ENCODE measurements around the gene MT1M.
"Not testable (repeated sequence)": the region's sequence is repeated elsewhere in the genome, so short reads cannot be mapped to it uniquely, and the experiment has no call there.

The MT1M gene

GRCh38 chr16:56617212-56618085 lies 15.0 kb upstream of the MT1M start:
- peaks cover 31% of the 10 kb centered on the region for H3K4me1 Mint-ChIP-seq
- H3K4me3 Mint-ChIP-seq, result peak overlapping the region; percentile 80
- no peaks in the 10 kb centered on the region for H3K36me3 Mint-ChIP-seq (ENCODE audit: low read depth)
- DNase-seq, result peak; percentile 67
- no peak overlapping the region for H3K27ac Mint-ChIP-seq
- TF ChIP-seq CTCF (IDR thresholded peaks at IDR 0.05), result no peak
- peaks cover 100% of the 10 kb centered on the region for H3K27me3 Mint-ChIP-seq (ENCODE audit: low read depth, poor library complexity)
- no peaks in the 10 kb centered on the region for H3K9me3 Mint-ChIP-seq

DNA sequence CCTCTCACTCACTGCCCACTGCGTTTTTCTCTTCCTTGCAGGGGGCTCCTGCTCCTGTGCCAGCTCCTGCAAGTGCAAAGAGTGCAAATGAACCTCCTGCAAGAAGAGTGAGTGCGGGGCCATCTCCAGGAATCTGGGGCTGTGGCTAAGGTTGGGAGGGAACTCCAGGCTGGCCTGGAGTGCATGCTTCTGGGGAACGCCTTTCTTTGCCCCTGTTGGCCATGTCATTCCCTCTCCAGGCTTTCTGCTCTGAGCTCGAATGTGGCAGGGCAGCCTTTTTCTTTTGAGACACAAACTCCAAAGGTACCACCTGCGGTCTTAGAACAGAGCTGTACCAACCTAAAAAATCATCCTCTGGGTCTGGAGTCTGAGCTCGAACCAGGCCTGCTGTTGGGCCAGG lies 14.3 kb upstream of the MT1M start:
- Mint-ChIP-seq H3K4me1 (peaks cover 31% of the 10 kb centered on the region), H3K4me3 (no peak overlapping the region), H3K36me3 (ENCODE audit: low read depth) (no peaks in the 10 kb centered on the region), H3K27ac (no peak overlapping the region), H3K9me3 (peaks cover 6% of the 10 kb centered on the region), H3K27me3 (ENCODE audit: low read depth, poor library complexity) (peaks cover 100% of the 10 kb centered on the region)
- no peak for DNase-seq
- TF ChIP-seq CTCF (IDR thresholded peaks at IDR 0.05), result no peak

DNA sequence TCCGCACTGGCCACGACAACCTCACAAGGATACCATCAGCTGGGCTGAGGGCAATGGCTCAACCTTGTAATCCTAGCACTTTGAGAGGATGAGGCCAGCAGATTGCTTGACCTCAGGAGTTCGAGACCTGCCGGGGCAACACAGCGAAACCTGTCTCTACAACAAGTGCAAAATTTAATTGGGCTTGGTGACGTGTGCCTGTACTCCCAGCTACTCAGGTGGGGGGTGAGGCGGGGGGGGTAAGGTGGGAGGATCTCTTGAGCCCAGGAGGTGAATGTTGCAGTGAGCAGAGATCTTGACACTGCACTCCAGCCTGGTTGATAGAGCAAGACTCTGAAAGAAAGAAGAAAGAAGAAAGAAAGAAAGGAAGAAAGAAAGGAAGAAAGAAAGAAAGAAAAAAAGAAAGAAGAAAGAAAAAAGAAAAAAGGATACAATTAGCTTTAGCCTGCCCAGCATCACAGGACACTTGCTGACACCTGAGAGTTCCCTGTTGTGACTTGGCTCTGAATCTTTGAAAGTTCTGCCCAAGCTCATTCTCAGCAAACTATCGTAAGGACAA lies 12.0 kb upstream of the MT1M start:
- H3K4me1 Mint-ChIP-seq, result peaks cover 36% of the 10 kb centered on the region
- H3K9me3 Mint-ChIP-seq, result peaks cover 18% of the 10 kb centered on the region
- no peak for TF ChIP-seq CTCF (IDR thresholded peaks at IDR 0.05)
- H3K27ac Mint-ChIP-seq, result no peak overlapping the region
- H3K27me3 Mint-ChIP-seq (ENCODE audit: low read depth, poor library complexity), result peaks cover 100% of the 10 kb centered on the region
- H3K4me3 Mint-ChIP-seq, result peak overlapping the region; percentile 14
- H3K36me3 Mint-ChIP-seq (ENCODE audit: low read depth), result no peaks in the 10 kb centered on the region
- DNase-seq, result no peak

DNA sequence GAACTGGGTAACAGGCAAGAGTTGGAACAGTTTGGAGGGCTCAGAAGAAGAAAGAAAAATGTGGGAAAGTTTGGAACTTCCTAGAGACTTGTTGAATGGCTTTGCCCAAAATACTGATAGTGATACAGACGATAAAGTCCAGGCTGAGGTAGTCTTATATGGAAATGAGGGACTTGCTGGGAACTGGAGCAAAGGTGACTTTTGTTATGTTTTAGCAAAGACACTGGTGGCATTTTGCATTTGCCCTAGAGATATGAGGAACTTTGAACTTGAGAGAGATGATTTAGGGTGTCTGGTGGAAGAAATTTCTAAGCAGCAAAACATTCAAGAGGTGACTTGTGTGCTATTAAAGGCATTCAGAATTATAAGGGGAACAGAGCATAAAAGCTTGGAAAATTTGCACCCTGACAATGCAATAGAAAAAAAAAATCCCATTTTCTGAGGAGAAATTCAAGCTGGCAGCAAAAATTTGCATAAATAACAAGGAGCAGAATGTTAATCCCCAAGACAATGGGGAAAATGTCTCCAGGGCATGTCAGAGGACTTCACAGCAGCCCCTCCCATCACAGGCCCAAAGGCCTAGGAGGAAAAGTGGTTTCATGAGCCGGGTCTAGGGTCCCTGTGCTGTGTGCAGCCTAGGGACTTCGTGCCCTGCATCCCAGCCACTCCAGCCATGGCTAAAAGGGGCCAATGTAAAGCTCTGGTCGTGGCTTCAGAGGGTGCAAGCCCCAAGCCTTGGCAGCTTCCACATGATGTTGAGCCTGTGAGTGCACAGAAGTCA lies 10.6 kb upstream of the MT1M start:
- H3K4me1 Mint-ChIP-seq, result peaks cover 42% of the 10 kb centered on the region
- H3K9me3 Mint-ChIP-seq, result peaks cover 18% of the 10 kb centered on the region
- H3K4me3 Mint-ChIP-seq; H3K36me3 Mint-ChIP-seq (ENCODE audit: low read depth); H3K27ac Mint-ChIP-seq; DNase-seq: not testable (repeated sequence)
- peaks cover 100% of the 10 kb centered on the region for H3K27me3 Mint-ChIP-seq (ENCODE audit: low read depth, poor library complexity)

DNA sequence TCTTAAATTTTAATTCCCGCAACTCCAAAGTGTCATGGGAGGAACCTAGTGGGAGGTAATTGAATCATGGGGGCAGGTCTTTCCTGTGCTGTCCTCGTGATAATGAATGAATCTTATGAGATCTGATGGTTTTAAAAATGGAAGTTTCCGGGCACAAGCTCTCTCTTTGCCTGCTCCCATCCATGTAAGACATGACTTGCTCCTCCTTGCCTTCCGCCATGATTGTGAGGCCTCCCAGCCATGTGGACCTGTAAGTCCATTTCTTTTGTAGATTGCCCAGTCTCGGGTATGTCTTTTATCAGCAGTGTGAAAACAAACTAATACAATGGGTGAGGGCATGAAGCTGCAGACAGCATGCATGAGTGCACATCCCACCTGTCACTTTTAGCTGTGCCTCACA lies 9.3 kb upstream of the MT1M start:
- not testable (repeated sequence) for H3K36me3 Mint-ChIP-seq (ENCODE audit: low read depth); DNase-seq; H3K27ac Mint-ChIP-seq; H3K4me3 Mint-ChIP-seq
- Mint-ChIP-seq H3K4me1 (peaks cover 34% of the 10 kb centered on the region), H3K9me3 (peaks cover 18% of the 10 kb centered on the region), H3K27me3 (ENCODE audit: low read depth, poor library complexity) (peaks cover 100% of the 10 kb centered on the region)

DNA sequence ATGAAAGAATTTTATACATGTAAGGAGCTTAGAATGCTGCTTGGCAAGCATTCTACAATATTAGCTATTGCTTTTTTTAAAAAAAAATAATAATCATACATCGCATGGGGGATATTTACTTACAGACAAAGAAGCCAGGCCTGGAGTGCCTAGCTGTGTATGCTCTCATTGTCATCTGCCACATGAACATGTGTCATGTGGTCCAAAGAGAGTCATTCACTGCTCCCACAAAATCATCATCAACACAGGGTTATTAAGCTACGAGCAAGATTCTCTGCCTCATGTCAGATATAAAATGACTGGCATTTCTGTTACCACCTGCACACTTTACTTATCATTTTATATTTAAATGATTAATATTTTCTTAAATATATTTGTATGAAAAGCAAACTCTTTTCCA lies 8.8 kb upstream of the MT1M start:
- H3K27me3 Mint-ChIP-seq (ENCODE audit: low read depth, poor library complexity), result peaks cover 100% of the 10 kb centered on the region
- H3K4me1 Mint-ChIP-seq, result peaks cover 31% of the 10 kb centered on the region
- no peak overlapping the region for H3K27ac Mint-ChIP-seq

More for the DNA sequence above, 8.8 kb upstream of the MT1M start:
- TF ChIP-seq CTCF (IDR thresholded peaks at IDR 0.05), result no peak
- Mint-ChIP-seq H3K4me3 (no peak overlapping the region), H3K36me3 (ENCODE audit: low read depth) (no peaks in the 10 kb centered on the region), H3K9me3 (peaks cover 18% of the 10 kb centered on the region)
- DNase-seq, result no peak

Data from nephron progenitor cell (in vitro differentiated cells).